Lower leg skin (tissue), 4 donors: ENCODE results near the gene CEACAM18. TPM values are rescaled to one million over a fixed set of nuclear protein-coding genes. Genes with fewer than 3 reads are reported as not detected.

ENCODE experiments used
- DNase-seq, 2 donors: peaks; one replicate each; pipeline ENCODE4 v3.0.0-alpha.2; 2019; ENCODE audit warnings: low spot score in 2 of 2
- H3K4me3 ChIP-seq: fragments of 200-600 bp; sonication (generic); 2 replicates; pipeline ENCODE4 v1.5.1; 2017; ENCODE audit warnings: mild to moderate bottlenecking, low read depth; ENCODE audit not compliant: poor library complexity, severe bottlenecking
- POLR2A ChIP-seq, 2 donors: fragments of 450-650 bp; IDR thresholded peaks; one replicate each; pipeline ENCODE4 v1.6.1; 2016 to 2017; ENCODE audit warnings: antibody characterized with exemption in 2 of 2, mild to moderate bottlenecking in 1 of 2, moderate library complexity in 1 of 2
- WGBS, 2 donors: methylation state at CpG; one replicate each; pipeline ENCODE4 v1.1.5; 2018; 5-methylcytosine and 5-hydroxymethylcytosine counted together
- intact Hi-C: fragments of 100-400 bp; cut with DNase I; formaldehyde crosslinking; loops from one replicate; pipeline ENCODE4 v1.15.0; 2023; ENCODE audit warnings: low total_unique reads
- total RNA-seq, 4 donors: library from RNA; depleted of rRNA; stranded (reverse); fragments of >200 nt; gene quantifications; one replicate each; pipeline ENCODE4 v1.1.0, GENCODE V29; 2016

CEACAM18 gene
- total RNA-seq, 4 donors from 2014 or later: not detected

GRCh38 chr19:51539821-51540366, 61.6 kb downstream of the CEACAM18 start:
- WGBS, 2 donors: 85 to 86% methylated on average over 4 of the region's 4 CpGs
- intact Hi-C loops: no loop called here
- DNase-seq: no peak
- TF ChIP-seq POLR2A (IDR thresholded peaks at IDR 0.05): no peak
- no peak overlapping the region for H3K4me3 ChIP-seq

Other genes starting within 250 kb of the CEACAM18 start
- not detected for gene SIGLECL1, start 227.5 kb upstream of the CEACAM18 start, total RNA-seq
- under 1 TPM in 1 of 4 donors, not detected in 3; 0.27 TPM for gene IGLON5, start 166.9 kb upstream of the CEACAM18 start, total RNA-seq
- gene VSIG10L, start 136.4 kb upstream of the CEACAM18 start, total RNA-seq: 10 to 100 TPM; 31.0 to 42.9 (median 39.5) TPM
- gene ETFB, start 112.2 kb upstream of the CEACAM18 start, total RNA-seq: 10 to 100 TPM; 52.5 to 79.2 (median 74.5) TPM
- gene CLDND2, start 109.5 kb upstream of the CEACAM18 start, total RNA-seq: 1 to 10 TPM in 1 of 4 donors, not detected in 3; 1.8 TPM
- gene NKG7, start 105.9 kb upstream of the CEACAM18 start, total RNA-seq: 1 to 10 TPM in 1 of 4 donors, not detected in 3; 1.3 TPM
- gene LIM2, start 90.6 kb upstream of the CEACAM18 start, total RNA-seq: not detected
- not detected for gene C19orf84, start 87.9 kb upstream of the CEACAM18 start, total RNA-seq
- gene SIGLEC10, start 60.9 kb upstream of the CEACAM18 start, total RNA-seq: 1 to 10 TPM in 3 of 4 donors, under 1 TPM in 1; 0.53 to 8.6 (median 1.8) TPM
- gene SIGLEC8, start 20.1 kb upstream of the CEACAM18 start, total RNA-seq: under 1 TPM in 3 of 4 donors, not detected in 1; 0.27 to 0.65 (median 0.38) TPM
- under 1 TPM in 1 of 4 donors, not detected in 3; 0.54 TPM for gene SIGLEC12, start 23.3 kb downstream of the CEACAM18 start, total RNA-seq
- 1 to 10 TPM in 1 of 4 donors, under 1 TPM in 1, not detected in 2; 0.47 to 3.4 TPM for gene SIGLEC6, start 53.1 kb downstream of the CEACAM18 start, total RNA-seq
- gene ZNF175, start 92.7 kb downstream of the CEACAM18 start, total RNA-seq: 1 to 10 TPM; 2.0 to 5.3 (median 2.5) TPM
- gene SIGLEC5, start 151.9 kb downstream of the CEACAM18 start, total RNA-seq: under 1 TPM in 2 of 4 donors, not detected in 2; 0.72 to 0.76 TPM
- 1 to 10 TPM in 1 of 4 donors, under 1 TPM in 1, not detected in 2; 0.84 to 1.0 TPM for gene SIGLEC14, start 168.3 kb downstream of the CEACAM18 start, total RNA-seq
- gene SPACA6, start 214.8 kb downstream of the CEACAM18 start, total RNA-seq: 1 to 10 TPM in 3 of 4 donors, under 1 TPM in 1; 0.74 to 5.1 (median 3.6) TPM
- gene HAS1, start 245.5 kb downstream of the CEACAM18 start, total RNA-seq: 1 to 10 TPM in 2 of 4 donors, under 1 TPM in 1, not detected in 1; 0.97 to 2.4 (median 2.4) TPM